ENCODE measurements around the gene DCAKD.

- no peak for TF ChIP-seq CTCF (IDR thresholded peaks at IDR 0.05; ENCODE audit: poor library complexity)
- TF ChIP-seq EZH2phosphoT487 (IDR thresholded peaks at IDR 0.05; ENCODE audit: low read depth, severe bottlenecking, unreplicated experiment), result no peak
- TF ChIP-seq EZH2 (IDR thresholded peaks at IDR 0.05; ENCODE audit: borderline replicate concordance), result no peak
Observed at GRCh38 chr17:44997733-44998520, 53.5 kb downstream of the DCAKD start.
